Activated naive CD4-positive, alpha-beta T cell treated with anti-CD3 and anti-CD28 coated beads, Interleukin-2, amount 10 ng/mL, durations not matched to agents 7 days and 5 days (primary cell): Measurements from ENCODE around the gene PRIMPOL.
"Not testable (repeated sequence)": the region's sequence is repeated elsewhere in the genome, so short reads cannot be mapped to it uniquely, and the experiment has no call there.

Source experiments
- CTCF ChIA-PET: fragments of 350-600 bp; sonication (Branson Sonifier 250); formaldehyde crosslinking; loops from one replicate; lab custom pipeline; 2021; ENCODE audit warnings: antibody characterized with exemption; lab: Charles Lee
- DNase-seq: peaks from one replicate; pipeline ENCODE4 v3.0.0-alpha.2; 2020
- H3K27ac Mint-ChIP-seq: one replicate; pipeline ENCODE4 v1.8.0; 2021; ENCODE audit warnings: mild to moderate bottlenecking, moderate library complexity, mixed read lengths
- H3K27me3 Mint-ChIP-seq: one replicate; pipeline ENCODE4 v1.8.0; 2021; ENCODE audit warnings: mild to moderate bottlenecking, mixed read lengths
- H3K36me3 Mint-ChIP-seq: one replicate; pipeline ENCODE4 v1.8.0; 2021; ENCODE audit warnings: mixed read lengths
- H3K4me1 Mint-ChIP-seq: one replicate; pipeline ENCODE4 v1.8.0; 2021; ENCODE audit warnings: mixed read lengths
- H3K4me3 Mint-ChIP-seq: one replicate; pipeline ENCODE4 v1.8.0; 2021; ENCODE audit warnings: mild to moderate bottlenecking, moderate library complexity, mixed read lengths
- H3K9me3 Mint-ChIP-seq: one replicate; pipeline ENCODE4 v1.8.0; 2021; ENCODE audit warnings: mixed read lengths

Gene PRIMPOL

GRCh38 chr4:184727430-184727829 lies 77.9 kb downstream of the PRIMPOL start:
- Mint-ChIP-seq H3K9me3 (no peaks in the 10 kb centered on the region), H3K4me3 (no peak overlapping the region), H3K4me1 (peaks cover 38% of the 10 kb centered on the region), H3K27ac (no peak overlapping the region), H3K27me3 (no peaks in the 10 kb centered on the region), H3K36me3 (peaks cover 78% of the 10 kb centered on the region)
- CTCF ChIA-PET, result no interaction called here
- DNase-seq, result no peak

- CTCF ChIA-PET, result no interaction called here
- Mint-ChIP-seq H3K36me3 (peaks cover 71% of the 10 kb centered on the region), H3K4me3 (no peak overlapping the region), H3K4me1 (peaks cover 43% of the 10 kb centered on the region), H3K27me3 (no peaks in the 10 kb centered on the region), H3K9me3 (no peaks in the 10 kb centered on the region), H3K27ac (no peak overlapping the region)
- DNase-seq, result no peak
These were observed 79.3 kb downstream of the PRIMPOL start for GRCh38 chr4:184728858-184729257.

- Mint-ChIP-seq H3K4me3 (no peak overlapping the region), H3K27me3 (no peaks in the 10 kb centered on the region), H3K36me3 (peaks cover 61% of the 10 kb centered on the region), H3K4me1 (peaks cover 51% of the 10 kb centered on the region), H3K9me3 (no peaks in the 10 kb centered on the region), H3K27ac (no peak overlapping the region)
- no peak for DNase-seq
- CTCF ChIA-PET, result no interaction called here
These were observed 80.4 kb downstream of the PRIMPOL start for GRCh38 chr4:184729946-184730345.

GRCh38 chr4:184731056-184731455 lies 81.5 kb downstream of the PRIMPOL start:
- H3K36me3 Mint-ChIP-seq, result peaks cover 56% of the 10 kb centered on the region
- H3K4me1 Mint-ChIP-seq, result peaks cover 54% of the 10 kb centered on the region
- no peak overlapping the region for H3K4me3 Mint-ChIP-seq
- no peak overlapping the region for H3K27ac Mint-ChIP-seq
- no peaks in the 10 kb centered on the region for H3K27me3 Mint-ChIP-seq
- no peaks in the 10 kb centered on the region for H3K9me3 Mint-ChIP-seq
- CTCF ChIA-PET, result interaction anchor here (1.3 to 1.7 kb wide), 2 partner anchors 89 to 467 kb away, joined by 3 to 4 read pairs; no protein-coding TSS in a partner anchor
- DNase-seq, result no peak

- no peak for DNase-seq
- peaks cover 54% of the 10 kb centered on the region for H3K4me1 Mint-ChIP-seq
- H3K9me3 Mint-ChIP-seq, result no peaks in the 10 kb centered on the region
- peak overlapping the region; percentile 96 for H3K4me3 Mint-ChIP-seq
- CTCF ChIA-PET, result interaction anchor here (1.2 to 2.4 kb wide), 4 partner anchors 10 to 468 kb away, joined by 3 to 9 read pairs (median 4); no protein-coding TSS in a partner anchor
- H3K36me3 Mint-ChIP-seq, result peaks cover 49% of the 10 kb centered on the region
- no peaks in the 10 kb centered on the region for H3K27me3 Mint-ChIP-seq
- H3K27ac Mint-ChIP-seq, result peak overlapping the region; percentile 96
These were observed 82.6 kb downstream of the PRIMPOL start for GRCh38 chr4:184732126-184732525.

- Mint-ChIP-seq H3K4me3 (peak within 1 kb of the TSS; percentile 96), H3K36me3 (peaks cover 34% of the 10 kb centered on the region), H3K27me3 (no peaks in the 10 kb centered on the region), H3K9me3 (no peaks in the 10 kb centered on the region), H3K4me1 (peaks cover 50% of the 10 kb centered on the region), H3K27ac (peak within 1 kb of the TSS; percentile 96)
- DNase-seq, result peak; percentile 97
- CTCF ChIA-PET, result interaction anchor here (0.9 to 2.4 kb wide), 6 partner anchors 12 to 470 kb away, joined by 3 to 11 read pairs (median 4); partner anchors contain the start of genes CASP3 and PRIMPOL
These were observed 84.4 kb downstream of the PRIMPOL start, which contains the start of gene CENPU for GRCh38 chr4:184733654-184734524. CENPU (minus strand) TSS chr4:184734096; CDS start chr4:184734062, 34 bp downstream.

- Mint-ChIP-seq H3K27me3 (no peaks in the 10 kb centered on the region), H3K4me1 (peaks cover 55% of the 10 kb centered on the region), H3K36me3 (peaks cover 26% of the 10 kb centered on the region), H3K27ac (peak overlapping the region; percentile 96), H3K9me3 (no peaks in the 10 kb centered on the region), H3K4me3 (peak overlapping the region; percentile 96)
- CTCF ChIA-PET, result interaction anchor here (0.9 to 2.4 kb wide), 6 partner anchors 11 to 471 kb away, joined by 3 to 11 read pairs (median 4); partner anchors contain the start of genes CASP3 and PRIMPOL
- no peak for DNase-seq
These were observed 85.2 kb downstream of the PRIMPOL start for GRCh38 chr4:184734758-184735157.

GRCh38 chr4:184739575-184739974 lies 90.0 kb downstream of the PRIMPOL start:
- H3K36me3 Mint-ChIP-seq, H3K27me3 Mint-ChIP-seq, H3K9me3 Mint-ChIP-seq, DNase-seq, H3K4me3 Mint-ChIP-seq: not testable (repeated sequence)
- Mint-ChIP-seq H3K4me1 (peaks cover 22% of the 10 kb centered on the region), H3K27ac (peak overlapping the region; percentile 47)
- CTCF ChIA-PET, result interaction anchor here (0.6 kb wide), 1 partner anchor 8 kb away, joined by 4 read pairs; no protein-coding TSS in a partner anchor

- Mint-ChIP-seq H3K27me3 (peaks cover 4% of the 10 kb centered on the region), H3K36me3 (no peaks in the 10 kb centered on the region), H3K4me3 (no peak overlapping the region), H3K4me1 (peaks cover 19% of the 10 kb centered on the region), H3K9me3 (no peaks in the 10 kb centered on the region), H3K27ac (no peak overlapping the region)
- DNase-seq, result no peak
- CTCF ChIA-PET, result interaction anchor here (1.1 to 1.4 kb wide), 3 partner anchors 165 to 477 kb away, joined by 3 to 4 read pairs (median 4); no protein-coding TSS in a partner anchor
These were observed 91.4 kb downstream of the PRIMPOL start for GRCh38 chr4:184740980-184741391.

GRCh38 chr4:184741651-184742050 lies 92.1 kb downstream of the PRIMPOL start:
- CTCF ChIA-PET, result interaction anchor here (1.1 to 1.6 kb wide), 4 partner anchors 165 to 477 kb away, joined by 3 to 4 read pairs (median 4); no protein-coding TSS in a partner anchor

GRCh38 chr4:184743650-184744049 lies 94.1 kb downstream of the PRIMPOL start:
- Mint-ChIP-seq H3K36me3 (no peaks in the 10 kb centered on the region), H3K4me3 (no peak overlapping the region), H3K9me3 (no peaks in the 10 kb centered on the region), H3K27me3 (peaks cover 14% of the 10 kb centered on the region), H3K27ac (no peak overlapping the region), H3K4me1 (peaks cover 29% of the 10 kb centered on the region)
- no peak for DNase-seq
- CTCF ChIA-PET, result no interaction called here

More at GRCh38 chr4:184741651-184742050, 92.1 kb downstream of the PRIMPOL start:
- not testable (repeated sequence) for H3K36me3 Mint-ChIP-seq, H3K9me3 Mint-ChIP-seq, DNase-seq, H3K4me3 Mint-ChIP-seq, H3K27ac Mint-ChIP-seq, H3K27me3 Mint-ChIP-seq
- peaks cover 25% of the 10 kb centered on the region for H3K4me1 Mint-ChIP-seq

GRCh38 chr4:184744236-184744635 lies 94.7 kb downstream of the PRIMPOL start:
- H3K4me1 Mint-ChIP-seq, result peaks cover 25% of the 10 kb centered on the region
- no peaks in the 10 kb centered on the region for H3K36me3 Mint-ChIP-seq
- no peak overlapping the region for H3K4me3 Mint-ChIP-seq
- no peak overlapping the region for H3K27ac Mint-ChIP-seq
- no peak for DNase-seq
- H3K9me3 Mint-ChIP-seq, result no peaks in the 10 kb centered on the region
- H3K27me3 Mint-ChIP-seq, result peaks cover 14% of the 10 kb centered on the region
- CTCF ChIA-PET, result no interaction called here
